IMR-90 (cell line): ENCODE measurements around the gene SH3D21.

Experiments
- BHLHE40 ChIP-seq: fragments of 150-350 bp; IDR thresholded peaks from 2 replicates; pipeline ENCODE4 v1.6.1; 2016; ENCODE audit warnings: mild to moderate bottlenecking, low read depth, low read length
- CHD1 ChIP-seq: IDR thresholded peaks from 2 replicates; pipeline ENCODE4 v1.6.1; 2012; ENCODE audit warnings: low read depth, low read length, improper control_type of control experiment
- MAFK ChIP-seq: IDR thresholded peaks from 2 replicates; pipeline ENCODE4 v1.6.1; 2012; ENCODE audit warnings: low read depth, low read length, improper control_type of control experiment
- NFE2L2 ChIP-seq: fragments of 150-350 bp; IDR thresholded peaks from 2 replicates; pipeline ENCODE4 v1.6.1; 2016; ENCODE audit warnings: low read depth, mild to moderate bottlenecking, low read length
- POLR2A ChIP-seq: IDR thresholded peaks from 2 replicates; pipeline ENCODE4 v1.6.1; 2012; ENCODE audit warnings: mild to moderate bottlenecking, low read depth, low read length
- RCOR1 ChIP-seq: IDR thresholded peaks from 2 replicates; pipeline ENCODE4 v1.6.1; 2012; ENCODE audit warnings: mild to moderate bottlenecking, low read length, improper control_type of control experiment; ENCODE audit not compliant: insufficient replicate concordance
- RFX5 ChIP-seq: IDR thresholded peaks from 2 replicates; pipeline ENCODE4 v1.8.0; 2012; ENCODE audit warnings: low read depth, mild to moderate bottlenecking, low read length, moderate library complexity
- SMC3 ChIP-seq: fragments of 150-350 bp; IDR thresholded peaks from 2 replicates; pipeline ENCODE4 v1.6.1; 2016; ENCODE audit warnings: low read depth, mild to moderate bottlenecking, antibody characterized with exemption, low read length, moderate library complexity
- TF ChIP-seq, protein P1 (sequence below): fragments of 150-350 bp; IDR thresholded peaks from 2 replicates; pipeline ENCODE4 v1.6.1; 2017; ENCODE audit warnings: mild to moderate bottlenecking, antibody characterized with exemption, low read length, low read depth
- TF ChIP-seq, protein P2 (sequence below): conservative IDR thresholded peaks from 2 replicates; pipeline ENCODE4 v1.5.1; 2012; ENCODE audit warnings: mild to moderate bottlenecking, low read depth, low read length, improper control_type of control experiment
- TF ChIP-seq, protein P3 (sequence below): fragments of 150-350 bp; IDR thresholded peaks from 2 replicates; pipeline ENCODE4 v1.6.1; 2016; ENCODE audit warnings: low read depth, mild to moderate bottlenecking, low read length, moderate library complexity, borderline replicate concordance

DNA sequence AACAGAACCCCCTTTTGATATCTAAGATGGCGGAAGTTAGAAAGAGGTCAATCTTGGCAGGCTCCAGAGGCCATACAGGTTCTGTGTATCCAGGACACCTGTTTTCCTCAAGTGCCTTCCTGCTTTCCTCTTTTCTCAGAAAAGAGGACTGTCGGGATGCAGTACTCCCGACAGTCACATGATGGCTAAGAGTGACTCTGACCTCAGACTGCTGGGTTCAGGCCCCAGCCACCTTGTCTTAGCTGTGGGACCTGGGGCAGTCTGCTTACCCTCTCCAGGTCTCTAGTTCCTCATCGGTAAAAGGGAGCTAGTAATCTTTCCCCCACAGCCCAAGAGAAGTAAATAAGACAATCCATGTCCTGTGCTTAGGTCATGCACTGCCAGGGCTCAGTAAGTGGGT lies 49.6 kb downstream of the SH3D21 start:
- TF ChIP-seq, protein P1, sequence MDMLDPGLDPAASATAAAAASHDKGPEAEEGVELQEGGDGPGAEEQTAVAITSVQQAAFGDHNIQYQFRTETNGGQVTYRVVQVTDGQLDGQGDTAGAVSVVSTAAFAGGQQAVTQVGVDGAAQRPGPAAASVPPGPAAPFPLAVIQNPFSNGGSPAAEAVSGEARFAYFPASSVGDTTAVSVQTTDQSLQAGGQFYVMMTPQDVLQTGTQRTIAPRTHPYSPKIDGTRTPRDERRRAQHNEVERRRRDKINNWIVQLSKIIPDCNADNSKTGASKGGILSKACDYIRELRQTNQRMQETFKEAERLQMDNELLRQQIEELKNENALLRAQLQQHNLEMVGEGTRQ = no peak
- TF ChIP-seq, protein P2, sequence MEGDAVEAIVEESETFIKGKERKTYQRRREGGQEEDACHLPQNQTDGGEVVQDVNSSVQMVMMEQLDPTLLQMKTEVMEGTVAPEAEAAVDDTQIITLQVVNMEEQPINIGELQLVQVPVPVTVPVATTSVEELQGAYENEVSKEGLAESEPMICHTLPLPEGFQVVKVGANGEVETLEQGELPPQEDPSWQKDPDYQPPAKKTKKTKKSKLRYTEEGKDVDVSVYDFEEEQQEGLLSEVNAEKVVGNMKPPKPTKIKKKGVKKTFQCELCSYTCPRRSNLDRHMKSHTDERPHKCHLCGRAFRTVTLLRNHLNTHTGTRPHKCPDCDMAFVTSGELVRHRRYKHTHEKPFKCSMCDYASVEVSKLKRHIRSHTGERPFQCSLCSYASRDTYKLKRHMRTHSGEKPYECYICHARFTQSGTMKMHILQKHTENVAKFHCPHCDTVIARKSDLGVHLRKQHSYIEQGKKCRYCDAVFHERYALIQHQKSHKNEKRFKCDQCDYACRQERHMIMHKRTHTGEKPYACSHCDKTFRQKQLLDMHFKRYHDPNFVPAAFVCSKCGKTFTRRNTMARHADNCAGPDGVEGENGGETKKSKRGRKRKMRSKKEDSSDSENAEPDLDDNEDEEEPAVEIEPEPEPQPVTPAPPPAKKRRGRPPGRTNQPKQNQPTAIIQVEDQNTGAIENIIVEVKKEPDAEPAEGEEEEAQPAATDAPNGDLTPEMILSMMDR = no peak
- TF ChIP-seq RFX5 = no peak
- TF ChIP-seq POLR2A = no peak
- TF ChIP-seq BHLHE40 = no peak
- no peak for TF ChIP-seq SMC3
- no peak for TF ChIP-seq MAFK
- TF ChIP-seq RCOR1 = no peak
- TF ChIP-seq CHD1 = no peak
- no peak for TF ChIP-seq NFE2L2
- TF ChIP-seq, protein P3, sequence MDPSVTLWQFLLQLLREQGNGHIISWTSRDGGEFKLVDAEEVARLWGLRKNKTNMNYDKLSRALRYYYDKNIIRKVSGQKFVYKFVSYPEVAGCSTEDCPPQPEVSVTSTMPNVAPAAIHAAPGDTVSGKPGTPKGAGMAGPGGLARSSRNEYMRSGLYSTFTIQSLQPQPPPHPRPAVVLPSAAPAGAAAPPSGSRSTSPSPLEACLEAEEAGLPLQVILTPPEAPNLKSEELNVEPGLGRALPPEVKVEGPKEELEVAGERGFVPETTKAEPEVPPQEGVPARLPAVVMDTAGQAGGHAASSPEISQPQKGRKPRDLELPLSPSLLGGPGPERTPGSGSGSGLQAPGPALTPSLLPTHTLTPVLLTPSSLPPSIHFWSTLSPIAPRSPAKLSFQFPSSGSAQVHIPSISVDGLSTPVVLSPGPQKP = no peak
